HG02884 (cell line): ENCODE data around the gene DOCK3.
"Not testable (repeated sequence)": the region's sequence is repeated elsewhere in the genome, so short reads cannot be mapped to it uniquely, and the experiment has no call there.

ENCODE experiments used
- ATAC-seq: cut with Tn5 transposase; IDR thresholded peaks from one replicate; pipeline ENCODE4 v1.9.1; 2021; ENCODE audit warnings: mild to moderate bottlenecking, moderate library complexity; ENCODE audit not compliant: unreplicated experiment

DOCK3 gene

GRCh38 chr3:51353691-51354090 lies 679.0 kb downstream of the DOCK3 start:
- no peak for ATAC-seq

GRCh38 chr3:51354172-51354571 lies 679.4 kb downstream of the DOCK3 start:
- ATAC-seq, result no peak

GRCh38 chr3:51354731-51355615 lies 680.2 kb downstream of the DOCK3 start:
- ATAC-seq, result no peak

GRCh38 chr3:51355891-51356578 lies 681.3 kb downstream of the DOCK3 start:
- ATAC-seq, result no peak

- no peak for ATAC-seq
Measured at GRCh38 chr3:51357856-51358255, 683.1 kb downstream of the DOCK3 start.

- ATAC-seq, result no peak
Measured at GRCh38 chr3:51358981-51359380, 684.3 kb downstream of the DOCK3 start.

GRCh38 chr3:51360806-51361205 lies 686.1 kb downstream of the DOCK3 start:
- ATAC-seq, result no peak

- ATAC-seq, result no peak
Measured at GRCh38 chr3:51361746-51362145, 687.0 kb downstream of the DOCK3 start.

- no peak for ATAC-seq
Measured at GRCh38 chr3:51362476-51362875, 687.7 kb downstream of the DOCK3 start.

- ATAC-seq, result not testable (repeated sequence)
Measured at GRCh38 chr3:51368276-51368675, 693.5 kb downstream of the DOCK3 start.

GRCh38 chr3:51371943-51372557 lies 697.3 kb downstream of the DOCK3 start:
- ATAC-seq, result no peak

GRCh38 chr3:51373658-51374421 lies 699.1 kb downstream of the DOCK3 start:
- ATAC-seq, result no peak

GRCh38 chr3:51374456-51374855 lies 699.7 kb downstream of the DOCK3 start:
- no peak for ATAC-seq

- ATAC-seq, result no peak
Measured at GRCh38 chr3:51375136-51375535, 700.4 kb downstream of the DOCK3 start.

- no peak for ATAC-seq
Measured at GRCh38 chr3:51375571-51375970, 700.8 kb downstream of the DOCK3 start.

GRCh38 chr3:51378065-51378464 lies 703.3 kb downstream of the DOCK3 start:
- no peak for ATAC-seq

- no peak for ATAC-seq
Measured at GRCh38 chr3:51378726-51379125, 704.0 kb downstream of the DOCK3 start.

GRCh38 chr3:51379301-51379700 lies 704.6 kb downstream of the DOCK3 start:
- no peak for ATAC-seq

- no peak for ATAC-seq
Measured at GRCh38 chr3:51379746-51380455, 705.2 kb downstream of the DOCK3 start.

- ATAC-seq, result no peak
Measured at GRCh38 chr3:51380601-51381332, 706.0 kb downstream of the DOCK3 start.
